Dermis microvascular lymphatic vessel endothelial cell (primary cell): Measurements from ENCODE around the gene MEGF6. TPM values are rescaled to one million over a fixed set of nuclear protein-coding genes. Genes with fewer than 3 reads are reported as not detected.

Experiments
- DNase-seq, 2 donors: peaks; one replicate each; pipeline versions ENCODE4 v3.0.0 to v3.0.0-alpha.2; 2010; ENCODE audit warnings: low read depth in 2 of 2
- total RNA-seq: library from RNA; depleted of rRNA; stranded (reverse); fragments of >200 nt; gene quantifications from 2 replicates; pipeline ENCODE4 v1.2.1, GENCODE V29; 2014

MEGF6 gene
- total RNA-seq, 1 donor from 2014 or later, result 69.3 TPM

DNA sequence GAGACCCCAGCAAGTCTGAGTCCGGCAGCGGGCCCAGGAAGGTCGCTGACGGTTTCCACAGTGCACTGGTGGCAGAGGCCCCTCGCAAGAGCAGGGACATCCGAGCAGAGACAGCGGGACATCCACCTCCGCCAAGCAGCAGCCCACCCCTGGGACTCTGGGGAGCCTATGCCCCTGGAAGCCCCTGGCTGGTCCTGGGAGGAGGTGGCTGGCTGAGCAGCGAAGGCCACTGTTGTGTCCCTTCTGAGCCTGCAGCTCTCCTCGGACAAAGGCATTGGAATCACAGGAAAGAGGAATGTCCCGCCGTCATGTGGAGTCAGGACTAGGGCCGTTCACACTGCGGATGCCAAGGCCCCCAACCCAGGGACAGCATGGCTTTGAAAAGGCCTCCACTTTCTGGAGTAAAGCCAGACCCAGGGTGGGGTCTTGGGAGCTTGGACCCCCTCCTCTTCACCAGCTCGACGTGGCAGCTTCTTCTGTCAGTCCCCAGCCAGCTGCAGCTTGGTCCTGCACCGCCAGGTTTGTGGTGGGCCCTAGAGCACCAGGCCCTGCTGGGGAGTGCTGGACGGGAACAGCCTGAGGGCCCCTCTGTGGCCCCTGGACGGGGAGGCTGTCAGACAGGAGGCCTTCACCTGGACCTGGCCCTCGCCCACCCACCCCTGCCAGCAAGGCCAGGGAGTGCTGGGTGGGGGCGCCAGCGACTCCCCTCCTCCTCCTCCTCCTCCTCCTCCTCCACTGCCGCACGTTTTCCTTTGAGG lies 1.4 kb downstream of the MEGF6 start:
- no peak for DNase-seq

GRCh38 chr1:3609016-3609768 lies 2.1 kb downstream of the MEGF6 start:
- DNase-seq, result no peak

DNA sequence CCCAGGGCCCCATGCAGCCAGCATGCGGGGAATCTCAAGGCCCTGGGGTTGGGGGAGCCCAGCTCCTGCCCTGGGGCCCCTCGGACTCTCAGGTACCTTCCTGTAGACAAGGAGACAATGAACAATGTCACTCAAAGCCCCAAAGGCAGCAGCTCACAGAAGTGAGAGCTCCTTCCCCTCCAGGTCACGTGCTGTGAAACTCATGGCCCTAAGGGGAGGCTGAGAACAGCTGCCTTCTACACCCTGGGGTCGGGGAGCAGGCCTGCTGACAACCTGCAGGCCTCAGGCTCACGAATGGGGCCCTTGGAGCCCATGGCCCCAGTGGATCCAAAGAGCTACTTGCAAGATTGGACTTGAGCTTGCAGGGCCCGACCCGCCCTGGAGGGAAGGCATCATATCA lies 3.2 kb downstream of the MEGF6 start:
- no peak for DNase-seq

GRCh38 chr1:3607703-3608065 lies 3.6 kb downstream of the MEGF6 start:
- no peak for DNase-seq

- no peak for DNase-seq
These were observed 4.3 kb downstream of the MEGF6 start for GRCh38 chr1:3606779-3607702.

GRCh38 chr1:3604997-3605823 lies 6.1 kb downstream of the MEGF6 start:
- DNase-seq, result no peak

DNA sequence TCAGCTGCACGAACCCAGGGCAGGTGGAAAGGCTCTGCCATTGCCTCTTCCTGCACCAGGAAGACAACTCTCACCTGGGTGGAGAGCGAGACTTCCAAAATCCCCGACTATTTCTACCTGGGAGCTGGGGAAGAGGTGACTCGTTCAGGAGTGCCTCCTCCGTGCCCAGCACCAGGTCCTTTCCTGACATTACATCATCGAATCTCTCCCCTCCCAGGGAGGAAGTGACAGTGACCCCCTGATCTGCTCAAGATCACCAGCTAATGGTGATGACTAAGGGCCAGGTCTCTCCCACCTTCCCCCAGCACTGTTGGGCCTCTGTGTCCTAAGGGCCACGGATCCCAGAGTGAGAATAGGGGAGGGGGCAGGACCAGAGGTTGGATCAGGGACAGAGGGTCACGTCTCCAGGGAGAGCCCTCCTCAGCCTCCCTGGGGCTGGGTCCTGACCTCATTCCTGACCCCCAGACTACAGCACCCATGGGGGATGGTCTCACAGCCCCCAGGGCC lies 6.8 kb downstream of the MEGF6 start:
- no peak for DNase-seq

DNA sequence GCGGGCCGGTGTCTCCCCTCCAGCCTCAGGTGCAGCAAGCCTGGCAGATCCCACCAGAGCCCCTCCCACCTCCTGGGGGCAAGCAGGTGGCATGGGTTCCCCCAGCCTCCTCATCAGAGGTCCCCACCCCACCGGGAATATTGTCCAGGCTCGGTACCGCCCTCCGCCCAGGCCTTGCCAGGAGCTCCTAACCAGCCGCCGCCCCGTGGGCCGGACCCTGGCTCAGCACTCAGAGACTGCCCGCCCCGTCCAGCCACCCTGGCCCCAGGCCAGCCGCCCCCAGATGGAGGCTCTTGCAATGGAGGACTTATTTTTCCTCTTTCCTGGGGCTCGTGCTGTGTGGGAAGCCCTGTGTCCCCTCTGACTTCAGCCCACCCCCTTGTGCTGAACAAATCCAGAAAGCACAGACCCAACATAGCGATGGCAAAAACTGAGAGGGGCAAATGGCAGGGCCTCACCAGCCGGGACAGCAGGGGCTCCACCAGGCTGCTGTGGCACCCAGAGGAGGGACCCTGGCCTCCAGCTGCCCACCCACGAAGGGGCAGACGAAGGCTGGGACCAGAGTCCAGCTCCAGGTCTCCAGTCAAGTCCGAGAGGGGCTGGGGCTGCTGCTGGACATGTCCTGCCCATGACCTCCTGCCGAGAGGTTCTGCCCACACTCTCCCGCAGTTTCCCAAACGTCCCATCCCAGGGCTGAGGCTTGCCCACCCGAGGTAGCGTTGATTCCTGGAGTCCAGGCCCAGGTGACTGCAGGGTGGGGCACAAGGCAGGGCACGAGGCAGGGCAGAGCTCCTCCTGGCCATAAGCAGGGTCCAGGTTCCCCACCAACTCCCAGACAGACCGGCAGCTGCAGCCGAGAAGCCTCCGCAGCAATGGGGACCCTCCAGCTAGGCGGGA lies 7.5 kb downstream of the MEGF6 start:
- DNase-seq, result no peak

- no peak for DNase-seq
These were observed 8.2 kb downstream of the MEGF6 start for GRCh38 chr1:3603156-3603555.

DNA sequence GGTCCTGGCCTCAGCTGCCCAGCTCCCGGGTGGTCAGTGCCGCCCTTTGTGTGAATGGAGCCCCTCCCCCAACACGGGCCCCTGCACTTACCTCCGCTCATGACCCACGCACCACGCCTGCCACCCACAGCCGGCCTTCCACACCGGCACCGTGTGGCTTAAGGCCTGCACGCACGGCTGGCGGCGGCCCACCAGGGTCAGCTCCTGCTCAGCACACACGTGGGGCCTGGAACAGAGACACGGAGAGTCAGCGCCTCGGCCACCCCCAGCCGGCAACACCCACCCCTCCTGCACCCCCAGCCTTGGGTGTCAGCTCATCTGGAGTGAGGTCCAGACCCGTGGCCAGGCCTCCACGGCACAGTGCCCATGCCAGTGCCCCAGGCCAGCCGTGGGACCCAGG lies 8.9 kb downstream of the MEGF6 start:
- no peak for DNase-seq

GRCh38 chr1:3601743-3602142 lies 9.6 kb downstream of the MEGF6 start:
- DNase-seq, result no peak

- DNase-seq, result no peak
These were observed 11.0 kb downstream of the MEGF6 start for GRCh38 chr1:3600354-3600753.

GRCh38 chr1:3599816-3600215 lies 11.5 kb downstream of the MEGF6 start:
- DNase-seq, result no peak

- no peak for DNase-seq
These were observed 12.0 kb downstream of the MEGF6 start for GRCh38 chr1:3599286-3599811.

- DNase-seq, result no peak
These were observed 12.6 kb downstream of the MEGF6 start for GRCh38 chr1:3598522-3599285.

GRCh38 chr1:3598051-3598491 lies 13.2 kb downstream of the MEGF6 start:
- peak in 1 of 2 donors; percentile 41 for DNase-seq

DNA sequence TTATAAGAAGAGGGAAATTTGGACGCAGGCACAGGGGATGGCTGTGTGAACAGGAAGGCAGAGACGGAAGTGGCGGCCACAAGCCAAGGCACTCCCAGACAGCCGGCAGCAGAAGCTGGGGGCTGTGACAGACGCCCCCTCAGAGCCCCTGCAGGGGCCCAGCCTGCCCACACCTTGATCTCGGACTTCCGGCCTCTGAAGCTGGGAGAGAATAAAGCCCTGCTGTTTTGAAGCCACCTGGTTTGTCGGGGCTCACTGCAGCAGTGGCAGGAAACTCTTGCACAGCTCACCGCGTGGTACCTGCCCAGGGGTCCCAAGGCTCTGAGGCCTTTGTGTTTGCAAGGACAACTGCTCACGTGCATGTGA lies 13.7 kb downstream of the MEGF6 start:
- no peak for DNase-seq

DNA sequence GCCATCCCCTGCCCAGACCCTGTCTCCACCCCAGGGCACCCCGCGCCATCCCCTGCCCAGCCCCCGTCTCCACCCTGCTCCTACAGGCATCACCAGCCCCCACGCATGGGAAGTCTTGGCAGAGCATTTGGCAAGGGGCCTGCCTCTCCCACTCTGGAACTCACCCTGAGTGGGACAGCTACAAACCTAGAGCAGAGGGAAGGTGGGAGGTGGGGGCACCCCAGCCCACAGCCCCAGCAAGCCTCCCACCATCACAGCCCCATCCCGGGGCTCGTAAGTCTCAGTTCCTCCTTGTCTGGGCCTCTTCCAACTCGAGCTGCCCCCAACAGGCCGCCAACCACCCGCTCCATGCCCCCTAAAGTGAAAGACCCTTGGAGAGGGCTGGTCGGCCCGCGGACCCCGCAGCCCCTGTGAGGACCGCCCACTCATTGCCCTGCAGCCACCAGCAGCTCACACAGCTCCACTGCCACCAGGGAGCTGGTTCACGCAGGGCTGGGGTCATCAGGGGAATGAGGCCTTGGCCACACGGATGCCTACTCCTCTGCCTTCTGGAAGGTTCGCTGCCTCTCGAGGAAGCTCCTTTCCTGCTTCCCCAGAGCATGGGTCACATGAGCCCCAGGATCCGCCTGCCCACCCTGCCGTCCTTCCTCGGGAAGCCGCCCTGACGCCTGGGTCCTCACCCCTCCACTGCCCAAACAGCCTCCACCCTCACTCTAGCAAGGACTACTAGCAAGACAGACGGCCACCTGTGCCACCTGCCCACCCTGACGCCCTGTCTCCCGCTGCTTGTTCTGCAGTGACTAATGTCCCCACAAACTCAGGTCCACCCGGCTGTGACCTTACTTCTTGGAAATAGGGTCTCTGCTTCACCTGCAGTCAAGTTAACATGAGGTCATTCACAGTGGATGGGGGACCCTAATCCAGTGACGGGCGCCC lies 14.4 kb downstream of the MEGF6 start:
- DNase-seq, result no peak
